ENCODE data around the gene PFN3. TPM values are rescaled to one million over a fixed set of nuclear protein-coding genes. Genes with fewer than 3 reads are reported as not detected.
"Not testable (repeated sequence)": the region's sequence is repeated elsewhere in the genome, so short reads cannot be mapped to it uniquely, and the experiment has no call there.

PFN3 gene
- polyA plus RNA-seq, 1 experiment = not detected

DNA sequence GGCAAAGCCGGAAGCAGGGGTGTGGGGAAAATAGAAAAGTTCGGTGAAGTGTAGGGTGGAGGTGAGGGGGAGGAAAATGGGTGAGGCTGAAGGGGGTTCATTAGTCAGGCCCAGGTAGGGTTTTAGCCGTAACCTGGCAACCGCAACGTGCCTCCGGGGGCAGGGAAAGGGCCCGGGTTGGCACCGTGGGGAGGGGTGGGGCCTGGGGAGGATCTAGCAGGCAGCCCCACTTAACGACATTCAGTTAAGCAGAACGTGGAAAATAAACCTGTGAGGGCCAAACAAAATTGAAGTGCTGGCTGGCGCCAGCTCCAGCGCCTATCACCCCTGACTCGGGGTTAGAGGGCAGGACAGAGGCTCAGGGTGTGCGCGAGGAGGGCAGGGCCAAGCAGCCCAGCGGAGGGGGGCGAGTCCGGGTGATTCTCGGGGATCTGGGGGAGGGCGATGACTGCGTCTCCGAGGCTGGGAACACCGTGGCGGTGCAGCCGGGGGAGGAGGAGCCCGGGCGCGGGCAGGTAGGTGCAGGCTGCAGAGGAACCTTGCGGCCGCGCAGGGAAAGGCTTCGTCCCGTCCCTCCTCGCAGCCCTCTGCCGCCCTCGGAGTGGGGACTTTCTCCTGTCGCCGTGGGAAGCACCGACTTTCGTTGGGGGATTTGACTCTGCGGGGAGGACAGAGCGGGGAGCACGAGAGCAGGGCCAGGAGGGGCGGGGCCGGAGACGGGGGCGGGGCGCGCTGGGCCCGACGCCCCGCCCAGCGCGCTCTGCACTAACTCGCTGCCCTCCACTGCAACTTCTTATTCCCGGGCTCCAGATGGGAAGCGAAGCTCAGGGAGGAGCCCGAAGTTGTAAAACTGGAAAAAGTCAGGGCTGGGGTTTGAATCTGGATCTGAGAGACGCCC is 37.6 kb downstream of the PFN3 start:
- H3K9me3 ChIP-seq (ENCODE audit: control insufficient read depth, insufficient read depth, low read length) = peaks cover 4% of the 10 kb centered on the region; the same call in 1 of the 2 replicates
- ChIA-PET POLR2A (no interaction called here), CTCF (interaction anchor here (0.5 to 1.1 kb wide), 2 partner anchors 27 to 28 kb away, joined by 3 to 5 read pairs; no protein-coding TSS in a partner anchor)
- DNase-seq (ENCODE audit: low read depth, low spot score) = no peak
- H3K4me3 ChIP-seq (ENCODE audit: low read depth, low read length) = peak overlapping the region; percentile 51
- H3K27ac ChIP-seq (ENCODE audit: low read depth, low read length) = no peak overlapping the region
- H3K27me3 ChIP-seq (ENCODE audit: control insufficient read depth, insufficient read depth, low read length) = peaks cover 13% of the 10 kb centered on the region
- TF ChIP-seq, protein P1, sequence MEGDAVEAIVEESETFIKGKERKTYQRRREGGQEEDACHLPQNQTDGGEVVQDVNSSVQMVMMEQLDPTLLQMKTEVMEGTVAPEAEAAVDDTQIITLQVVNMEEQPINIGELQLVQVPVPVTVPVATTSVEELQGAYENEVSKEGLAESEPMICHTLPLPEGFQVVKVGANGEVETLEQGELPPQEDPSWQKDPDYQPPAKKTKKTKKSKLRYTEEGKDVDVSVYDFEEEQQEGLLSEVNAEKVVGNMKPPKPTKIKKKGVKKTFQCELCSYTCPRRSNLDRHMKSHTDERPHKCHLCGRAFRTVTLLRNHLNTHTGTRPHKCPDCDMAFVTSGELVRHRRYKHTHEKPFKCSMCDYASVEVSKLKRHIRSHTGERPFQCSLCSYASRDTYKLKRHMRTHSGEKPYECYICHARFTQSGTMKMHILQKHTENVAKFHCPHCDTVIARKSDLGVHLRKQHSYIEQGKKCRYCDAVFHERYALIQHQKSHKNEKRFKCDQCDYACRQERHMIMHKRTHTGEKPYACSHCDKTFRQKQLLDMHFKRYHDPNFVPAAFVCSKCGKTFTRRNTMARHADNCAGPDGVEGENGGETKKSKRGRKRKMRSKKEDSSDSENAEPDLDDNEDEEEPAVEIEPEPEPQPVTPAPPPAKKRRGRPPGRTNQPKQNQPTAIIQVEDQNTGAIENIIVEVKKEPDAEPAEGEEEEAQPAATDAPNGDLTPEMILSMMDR (IDR thresholded peaks at IDR 0.05; ENCODE audit: low read depth, low read length) = no peak

GRCh38 chr5:177362292-177362609 is 38.2 kb downstream of the PFN3 start:
- no peak for DNase-seq (ENCODE audit: low read depth, low spot score)
- ChIA-PET POLR2A (no interaction called here), CTCF (interaction anchor here (0.5 to 1.3 kb wide), 4 partner anchors 8 to 44 kb away, joined by 3 to 5 read pairs (median 4); no protein-coding TSS in a partner anchor)
- Histone ChIP-seq H3K9me3 (ENCODE audit: control insufficient read depth, insufficient read depth, low read length) (no peaks in the 10 kb centered on the region; the same call in 1 of the 2 replicates), H3K4me3 (ENCODE audit: low read depth, low read length) (no peak overlapping the region), H3K27ac (ENCODE audit: low read depth, low read length) (no peak overlapping the region), H3K27me3 (ENCODE audit: control insufficient read depth, insufficient read depth, low read length) (peaks cover 13% of the 10 kb centered on the region)
- TF ChIP-seq, protein P1 (IDR thresholded peaks at IDR 0.05; ENCODE audit: low read depth, low read length) = no peak

GRCh38 chr5:177361418-177362291 is 38.8 kb downstream of the PFN3 start:
- H3K27me3 ChIP-seq (ENCODE audit: control insufficient read depth, insufficient read depth, low read length) = peaks cover 13% of the 10 kb centered on the region
- no peak overlapping the region for H3K27ac ChIP-seq (ENCODE audit: low read depth, low read length)
- ChIA-PET POLR2A (no interaction called here), CTCF (interaction anchor here (0.5 to 1.3 kb wide), 4 partner anchors 9 to 43 kb away, joined by 3 to 5 read pairs (median 4); no protein-coding TSS in a partner anchor)
- no peaks in the 10 kb centered on the region; the same call in 1 of the 2 replicates for H3K9me3 ChIP-seq (ENCODE audit: control insufficient read depth, insufficient read depth, low read length)
- TF ChIP-seq, protein P1 (IDR thresholded peaks at IDR 0.05; ENCODE audit: low read depth, low read length) = no peak
- no peak overlapping the region for H3K4me3 ChIP-seq (ENCODE audit: low read depth, low read length)
- DNase-seq (ENCODE audit: low read depth, low spot score) = no peak

DNA sequence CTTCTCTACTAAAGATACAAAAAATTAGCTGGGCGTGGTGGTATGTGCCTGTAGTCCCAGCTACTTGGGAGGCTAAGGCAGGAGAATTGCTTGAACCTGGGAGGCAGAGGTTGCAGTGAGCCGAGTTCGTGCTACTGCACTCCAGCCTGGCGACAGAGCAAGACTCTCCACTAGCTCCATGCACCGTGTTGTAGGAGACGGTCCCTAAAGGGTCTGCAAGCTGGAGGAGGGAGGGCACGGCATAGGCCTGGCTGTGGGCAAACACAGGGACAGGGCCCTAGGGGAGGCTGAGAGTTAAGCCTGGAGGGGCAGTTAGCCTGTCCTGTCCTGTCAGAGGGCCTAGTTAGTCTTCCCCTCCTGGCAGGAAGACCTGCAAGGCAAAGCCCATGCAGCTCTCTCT is 39.7 kb downstream of the PFN3 start:
- H3K27ac ChIP-seq (ENCODE audit: low read depth, low read length); H3K4me3 ChIP-seq (ENCODE audit: low read depth, low read length); DNase-seq (ENCODE audit: low read depth, low spot score); H3K9me3 ChIP-seq (ENCODE audit: control insufficient read depth, insufficient read depth, low read length): not testable (repeated sequence)
- POLR2A ChIA-PET = interaction anchor here (0.6 to 1.4 kb wide), 2 partner anchors 9 to 138 kb away, joined by 6 read pairs; partner anchors contain the start of gene LMAN2
- CTCF ChIA-PET = interaction anchor here (0.8 kb wide), 1 partner anchor 8 kb away, joined by 3 read pairs; no protein-coding TSS in a partner anchor
- peaks cover 13% of the 10 kb centered on the region for H3K27me3 ChIP-seq (ENCODE audit: control insufficient read depth, insufficient read depth, low read length)

GRCh38 chr5:177359860-177360259 is 40.6 kb downstream of the PFN3 start:
- DNase-seq (ENCODE audit: low read depth, low spot score) = no peak
- peaks cover 15% of the 10 kb centered on the region for H3K27me3 ChIP-seq (ENCODE audit: control insufficient read depth, insufficient read depth, low read length)
- ChIA-PET POLR2A (interaction anchor here (0.6 to 1.4 kb wide), 3 partner anchors 8 to 15 kb away, joined by 3 to 6 read pairs (median 3); partner anchors contain the start of gene LMAN2), CTCF (no interaction called here)
- H3K4me3 ChIP-seq (ENCODE audit: low read depth, low read length) = no peak overlapping the region
- H3K27ac ChIP-seq (ENCODE audit: low read depth, low read length) = no peak overlapping the region
- no peaks in the 10 kb centered on the region; the same call in 1 of the 2 replicates for H3K9me3 ChIP-seq (ENCODE audit: control insufficient read depth, insufficient read depth, low read length)
- TF ChIP-seq, protein P1 (IDR thresholded peaks at IDR 0.05; ENCODE audit: low read depth, low read length) = no peak

Measured in AG04450 (cell line).